Suprapubic skin (tissue), 4 donors: ENCODE measurements around the gene ZNF77. TPM values are rescaled to one million over a fixed set of nuclear protein-coding genes. Genes with fewer than 3 reads are reported as not detected.
"Not testable (repeated sequence)": the region's sequence is repeated elsewhere in the genome, so short reads cannot be mapped to it uniquely, and the experiment has no call there.

Experiments
- DNase-seq, 2 donors: peaks; one replicate each; pipeline ENCODE4 v3.0.0-alpha.2; 2019; ENCODE audit warnings: low spot score in 2 of 2
- H3K27ac ChIP-seq: fragments of 200-600 bp; sonication (generic); one replicate; pipeline ENCODE4 v1.5.1; 2019
- H3K27me3 ChIP-seq: fragments of 200-600 bp; sonication (generic); one replicate; pipeline ENCODE4 v1.5.1; 2019
- H3K36me3 ChIP-seq: fragments of 200-600 bp; sonication (generic); one replicate; pipeline ENCODE4 v1.5.1; 2019
- H3K4me1 ChIP-seq: fragments of 200-600 bp; sonication (generic); one replicate; pipeline ENCODE4 v1.5.1; 2019
- H3K4me3 ChIP-seq: fragments of 200-600 bp; sonication (generic); one replicate; pipeline ENCODE4 v1.5.1; 2019; ENCODE audit warnings: mild to moderate bottlenecking
- H3K9me3 ChIP-seq: fragments of 200-600 bp; sonication (generic); one replicate; pipeline ENCODE4 v1.5.1; 2019
- CTCF ChIP-seq, 2 donors: fragments of 200-600 bp in 1 of 2; fragments of 450-650 bp in 1 of 2; sonication (generic) in 1 of 2; IDR thresholded peaks; one replicate each; pipeline ENCODE4 v1.5.1; 2016 to 2019; ENCODE audit warnings: antibody characterized with exemption in 2 of 2, mild to moderate bottlenecking in 1 of 2, moderate library complexity in 1 of 2
- EP300 ChIP-seq: sonication (generic); formaldehyde crosslinking; IDR thresholded peaks from one replicate; pipeline ENCODE4 v1.6.1; 2017; ENCODE audit warnings: antibody characterized with exemption
- POLR2A ChIP-seq, 2 donors: fragments of 450-650 bp; IDR thresholded peaks; one replicate each; pipeline ENCODE4 v1.6.1; 2017; ENCODE audit warnings: antibody characterized with exemption in 2 of 2, mild to moderate bottlenecking in 2 of 2, moderate library complexity in 2 of 2
- POLR2AphosphoS5 ChIP-seq, 3 donors: sonication (generic); formaldehyde crosslinking; IDR thresholded peaks; one replicate each; pipeline ENCODE4 v1.6.1; 2017; ENCODE audit warnings: antibody characterized with exemption in 3 of 3
- WGBS: methylation state at CpG from one replicate; pipeline ENCODE4 v1.1.5; 2018; 5-methylcytosine and 5-hydroxymethylcytosine counted together
- total RNA-seq, 4 donors: library from RNA; depleted of rRNA; stranded (reverse); fragments of >200 nt; gene quantifications; one replicate each; pipeline ENCODE4 v1.1.0, GENCODE V29; 2016

ZNF77 gene
- total RNA-seq, 4 donors from 2014 or later, result 2.8 to 5.6 (median 3.9) TPM

- WGBS, result 91% methylated on average over 16 of the region's 16 CpGs
- no peak for DNase-seq
- Histone ChIP-seq H3K36me3 (peaks cover 43% of the 10 kb centered on the region), H3K4me3 (no peak overlapping the region), H3K9me3 (no peaks in the 10 kb centered on the region), H3K27me3 (no peaks in the 10 kb centered on the region), H3K4me1 (peaks cover under 1% of the 10 kb centered on the region), H3K27ac (no peak overlapping the region)
- no peak for TF ChIP-seq POLR2AphosphoS5 (IDR thresholded peaks at IDR 0.05)
- no peak for TF ChIP-seq POLR2A (IDR thresholded peaks at IDR 0.05)
- TF ChIP-seq CTCF (IDR thresholded peaks at IDR 0.05), result no peak
- TF ChIP-seq EP300, result no peak
These were observed 27.2 kb downstream of the ZNF77 start for GRCh38 chr19:2917275-2918184.

DNA sequence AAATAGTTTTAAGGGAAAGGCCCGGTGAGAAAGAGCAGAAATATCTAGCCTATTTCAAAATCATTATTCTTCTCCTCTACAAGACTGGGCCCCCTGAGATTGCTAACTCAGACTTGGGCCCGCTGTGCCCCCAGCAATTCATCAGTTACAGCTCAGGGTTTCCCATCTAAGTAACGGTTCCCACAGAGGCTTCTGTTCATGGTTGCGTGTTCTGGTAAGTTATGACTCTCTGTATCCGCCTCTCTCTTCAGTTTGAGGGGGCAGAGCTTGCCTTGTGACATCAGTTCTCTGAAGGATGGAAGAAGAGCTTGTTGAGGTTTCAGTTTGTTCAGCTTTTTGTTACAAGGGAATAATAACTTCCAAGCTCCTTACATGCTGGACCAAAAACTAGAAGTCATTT is 32.5 kb downstream of the ZNF77 start:
- H3K9me3 ChIP-seq, result no peaks in the 10 kb centered on the region
- H3K36me3 ChIP-seq, result peaks cover 20% of the 10 kb centered on the region
- no peaks in the 10 kb centered on the region for H3K27me3 ChIP-seq
- WGBS, result 98% methylated on average over 5 of the region's 5 CpGs
- DNase-seq, result no peak
- no peak overlapping the region for H3K27ac ChIP-seq
- no peak overlapping the region for H3K4me3 ChIP-seq
- H3K4me1 ChIP-seq, result peaks cover 14% of the 10 kb centered on the region
- TF ChIP-seq EP300 (no peak), POLR2A (IDR thresholded peaks at IDR 0.05) (no peak), POLR2AphosphoS5 (IDR thresholded peaks at IDR 0.05) (no peak), CTCF (IDR thresholded peaks at IDR 0.05) (no peak)

DNA sequence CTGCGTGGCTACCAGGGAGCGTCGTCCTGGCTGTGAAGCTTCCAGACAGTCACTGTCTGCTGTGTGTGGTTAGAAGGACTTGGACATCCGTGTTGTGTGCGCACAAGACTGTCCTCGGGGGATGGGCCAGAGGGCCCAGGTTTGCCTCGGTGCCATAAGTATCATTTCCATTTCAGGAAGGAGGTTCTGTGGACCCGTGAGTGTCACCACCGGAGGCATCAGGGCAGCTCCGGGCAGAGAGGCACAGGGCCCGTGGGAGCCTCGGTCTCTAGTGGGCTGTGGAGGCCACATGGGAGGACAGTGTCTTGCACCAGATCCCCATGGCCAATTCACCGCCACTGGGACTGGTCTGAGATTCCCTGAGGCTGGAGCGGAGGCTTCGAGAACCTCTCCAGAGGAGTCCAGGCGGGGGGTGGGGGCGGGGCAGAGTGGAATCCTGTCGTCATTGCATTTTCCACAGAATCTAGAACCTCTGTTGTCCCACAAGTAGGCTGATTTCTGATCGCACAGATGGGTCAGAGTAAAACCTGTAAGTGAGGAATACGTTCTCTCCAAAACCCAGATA is 38.1 kb downstream of the ZNF77 start:
- H3K36me3 ChIP-seq, result no peaks in the 10 kb centered on the region
- 92% methylated on average over 10 of the region's 20 CpGs for WGBS
- no peak overlapping the region for H3K4me3 ChIP-seq
- H3K27me3 ChIP-seq, result no peaks in the 10 kb centered on the region
- no peaks in the 10 kb centered on the region for H3K9me3 ChIP-seq
- H3K4me1 ChIP-seq, result peaks cover 26% of the 10 kb centered on the region
- no peak overlapping the region for H3K27ac ChIP-seq
- DNase-seq, result no peak
- TF ChIP-seq POLR2A (IDR thresholded peaks at IDR 0.05) (no peak), POLR2AphosphoS5 (IDR thresholded peaks at IDR 0.05) (no peak), EP300 (no peak), CTCF (IDR thresholded peaks at IDR 0.05) (no peak)

DNA sequence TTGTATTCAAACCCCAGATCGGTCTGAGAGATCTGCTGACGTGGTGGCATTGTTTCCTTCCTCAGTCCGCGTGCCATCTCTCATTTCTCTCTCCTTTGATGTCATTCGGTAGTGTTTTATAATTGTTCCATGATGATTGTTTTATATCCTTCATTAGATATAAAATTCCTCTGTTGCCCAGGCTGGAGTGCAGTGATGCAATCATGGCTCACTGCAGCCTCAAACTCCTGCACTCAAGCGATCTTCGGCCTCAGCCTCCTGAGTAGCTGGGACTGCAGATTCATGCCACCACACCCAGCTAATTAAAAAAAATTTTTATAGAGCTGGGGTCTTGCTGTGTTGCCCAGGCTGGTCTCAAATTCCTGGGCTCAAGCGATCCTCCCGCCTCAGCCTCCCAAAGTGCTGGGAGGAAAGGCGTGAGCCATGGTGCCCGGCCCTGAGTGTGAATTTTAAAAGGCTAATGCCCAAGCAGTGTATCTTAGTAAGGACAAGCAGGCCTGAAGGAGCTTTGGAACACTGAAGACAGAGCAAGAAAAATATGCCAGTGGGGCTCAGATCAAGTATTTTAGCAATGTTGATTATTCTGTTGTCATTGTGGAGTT is 38.8 kb downstream of the ZNF77 start:
- WGBS, result 77% methylated on average over 11 of the region's 11 CpGs
- TF ChIP-seq POLR2AphosphoS5 (IDR thresholded peaks at IDR 0.05), result no peak
- TF ChIP-seq EP300, result no peak
- TF ChIP-seq POLR2A (IDR thresholded peaks at IDR 0.05), result no peak
- no peak for TF ChIP-seq CTCF (IDR thresholded peaks at IDR 0.05)
- no peaks in the 10 kb centered on the region for H3K36me3 ChIP-seq

GRCh38 chr19:2903326-2903725 is 41.4 kb downstream of the ZNF77 start:
- WGBS, result 93% methylated on average over 13 of the region's 13 CpGs
- not testable (repeated sequence) for H3K27ac ChIP-seq, H3K4me3 ChIP-seq, H3K27me3 ChIP-seq, H3K36me3 ChIP-seq, H3K9me3 ChIP-seq, DNase-seq
- peaks cover 26% of the 10 kb centered on the region for H3K4me1 ChIP-seq

More for the DNA sequence above, 38.8 kb downstream of the ZNF77 start:
- Histone ChIP-seq H3K9me3 (no peaks in the 10 kb centered on the region), H3K27ac (no peak overlapping the region), H3K4me3 (no peak overlapping the region), H3K27me3 (no peaks in the 10 kb centered on the region), H3K4me1 (peaks cover 31% of the 10 kb centered on the region)
- DNase-seq, result no peak
